ENCODE results near the gene LSM6. TPM values are rescaled to one million over a fixed set of nuclear protein-coding genes. Genes with fewer than 3 reads are reported as not detected.

The LSM6 gene
- 17.0 and 19.7 TPM in 2 replicates for total RNA-seq

DNA sequence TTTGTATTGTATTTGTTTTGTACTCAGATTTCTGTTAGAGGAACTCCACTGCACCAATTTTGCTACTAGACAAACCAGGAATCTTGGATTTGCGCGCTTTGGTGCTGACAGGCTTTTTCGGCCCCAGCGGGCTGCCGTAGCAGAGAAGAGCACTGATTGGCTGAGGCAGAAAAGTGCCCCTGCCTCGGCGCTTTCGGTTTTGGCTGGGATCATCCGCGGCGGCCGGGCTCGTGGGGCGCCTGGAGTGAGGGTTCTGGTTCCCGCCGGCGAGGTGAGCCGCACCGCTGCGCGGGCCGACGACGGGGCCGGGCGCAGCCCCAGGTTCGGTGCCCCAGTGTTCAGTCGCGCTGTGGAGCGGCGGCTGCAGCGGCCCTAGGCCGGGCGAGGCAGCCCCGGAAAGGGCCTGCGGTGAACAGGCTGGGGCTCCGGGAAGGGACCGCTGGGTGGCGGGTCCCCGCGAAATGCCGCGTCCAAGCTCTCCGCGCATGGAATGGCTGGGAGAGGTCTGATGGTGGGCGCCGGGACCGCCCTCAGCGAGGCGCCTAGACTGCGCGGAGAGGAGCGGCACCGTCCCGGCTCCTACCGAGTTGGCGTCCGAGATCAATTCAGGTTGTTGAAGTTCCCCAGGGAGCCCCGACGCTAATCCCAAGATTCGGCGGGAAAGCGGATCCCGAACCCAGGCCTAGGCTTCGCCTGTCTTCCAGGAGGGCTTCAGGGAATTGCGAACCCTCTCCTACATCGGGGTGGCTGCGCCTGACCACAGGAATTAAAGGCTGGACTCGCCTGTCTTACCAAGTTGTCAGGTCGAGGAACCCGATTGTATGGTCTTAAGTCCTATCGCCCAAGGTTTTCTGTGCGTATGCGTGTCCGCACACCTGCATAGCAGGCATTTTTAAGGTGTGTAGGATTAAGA is at the start of gene LSM6:
TSS of gene LSM6 (plus strand) at position 178 of the 913 bp plus-strand sequence. CDS start 7,204 bp downstream, outside the sequence.
- Histone ChIP-seq H3K27me3 (ENCODE audit: insufficient read depth, low read length) (no peaks in the 10 kb centered on the region), H3K4me1 (ENCODE audit: insufficient read depth, low read length) (peaks cover 9% of the 10 kb centered on the region), H3K36me3 (ENCODE audit: insufficient read depth, low read length) (no peaks in the 10 kb centered on the region), H4K20me1 (ENCODE audit: insufficient read depth, low read length) (peaks cover 7% of the 10 kb centered on the region), H3K4me3 (ENCODE audit: insufficient read depth, low read length) (peak within 1 kb of the TSS; percentile 96), H3K27ac (ENCODE audit: low read depth, low read length) (peak within 1 kb of the TSS; percentile 88), H3K4me2 (ENCODE audit: insufficient read depth, low read length) (peak within 1 kb of the TSS; percentile 86), H3K9me3 (ENCODE audit: low read depth, low read length) (no peaks in the 10 kb centered on the region), H2AFZ (ENCODE audit: low read length) (peak within 1 kb of the TSS; percentile 93), H3K79me2 (ENCODE audit: insufficient read depth, low read length) (peaks cover 50% of the 10 kb centered on the region)
- no peak for TF ChIP-seq CTCF (IDR thresholded peaks at IDR 0.05; ENCODE audit: extremely low read depth, low read depth, low read length)
- DNase-seq (ENCODE audit: insufficient read length, low spot score, missing footprints), result peak; percentile 92

GRCh38 chr4:146132445-146132844 is 43.1 kb upstream of the LSM6 start:
- H3K27me3 ChIP-seq (ENCODE audit: insufficient read depth, low read length), result peaks cover 11% of the 10 kb centered on the region
- peaks cover 2% of the 10 kb centered on the region for H3K9me3 ChIP-seq (ENCODE audit: low read depth, low read length)
- no peaks in the 10 kb centered on the region for H3K36me3 ChIP-seq (ENCODE audit: insufficient read depth, low read length)
- peaks cover 10% of the 10 kb centered on the region for H3K4me1 ChIP-seq (ENCODE audit: insufficient read depth, low read length)
- no peak overlapping the region for H2AFZ ChIP-seq (ENCODE audit: low read length)
- DNase-seq (ENCODE audit: insufficient read length, low spot score, missing footprints), result no peak
- no peaks in the 10 kb centered on the region for H4K20me1 ChIP-seq (ENCODE audit: insufficient read depth, low read length)
- no peaks in the 10 kb centered on the region for H3K79me2 ChIP-seq (ENCODE audit: insufficient read depth, low read length)
- no peak overlapping the region for H3K27ac ChIP-seq (ENCODE audit: low read depth, low read length)
- TF ChIP-seq CTCF (IDR thresholded peaks at IDR 0.05; ENCODE audit: extremely low read depth, low read depth, low read length), result no peak
- H3K4me2 ChIP-seq (ENCODE audit: insufficient read depth, low read length), result no peak overlapping the region
- H3K4me3 ChIP-seq (ENCODE audit: insufficient read depth, low read length), result no peak overlapping the region

DNA sequence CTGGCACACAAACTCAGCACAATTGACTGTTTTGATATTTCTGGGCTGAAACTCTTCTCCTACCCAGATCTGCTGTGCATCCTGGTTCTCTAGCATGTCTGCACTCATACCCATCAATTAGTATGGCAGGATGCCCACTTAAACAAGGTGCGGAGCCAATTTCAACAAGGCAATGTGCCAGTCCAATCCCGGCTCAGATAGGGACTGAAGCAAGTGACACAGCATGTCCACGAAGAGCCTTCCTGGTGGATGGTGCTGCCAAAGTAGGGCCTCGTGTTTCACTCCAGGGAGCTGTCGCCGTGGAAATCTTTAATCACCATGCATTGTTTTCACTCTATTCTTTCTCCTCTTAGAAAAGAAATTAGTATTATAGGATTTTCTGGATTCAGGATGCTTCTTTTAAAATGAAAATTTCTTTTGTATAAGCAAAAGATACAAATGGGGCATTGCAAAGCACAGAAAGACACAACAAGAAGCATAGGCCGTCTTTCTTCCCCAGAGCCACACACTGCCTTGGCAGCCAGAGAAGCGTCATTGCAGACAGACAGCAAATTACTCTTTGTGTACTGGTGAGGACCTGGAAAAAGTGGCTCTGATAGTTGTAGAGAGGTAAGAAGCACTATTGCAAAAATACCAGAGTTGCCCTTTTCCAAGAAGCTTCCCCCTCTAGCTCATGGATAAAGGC is 40.6 kb upstream of the LSM6 start:
- TF ChIP-seq CTCF (IDR thresholded peaks at IDR 0.05; ENCODE audit: extremely low read depth, low read depth, low read length), result no peak
- Histone ChIP-seq H3K36me3 (ENCODE audit: insufficient read depth, low read length) (no peaks in the 10 kb centered on the region), H3K4me2 (ENCODE audit: insufficient read depth, low read length) (peak overlapping the region; percentile 49), H3K9me3 (ENCODE audit: low read depth, low read length) (peaks cover 2% of the 10 kb centered on the region), H3K27ac (ENCODE audit: low read depth, low read length) (no peak overlapping the region), H3K4me1 (ENCODE audit: insufficient read depth, low read length) (peaks cover 10% of the 10 kb centered on the region), H3K4me3 (ENCODE audit: insufficient read depth, low read length) (no peak overlapping the region), H3K79me2 (ENCODE audit: insufficient read depth, low read length) (no peaks in the 10 kb centered on the region), H4K20me1 (ENCODE audit: insufficient read depth, low read length) (no peaks in the 10 kb centered on the region), H3K27me3 (ENCODE audit: insufficient read depth, low read length) (peaks cover 18% of the 10 kb centered on the region), H2AFZ (ENCODE audit: low read length) (peak overlapping the region; percentile 56)
- peak; percentile 83 for DNase-seq (ENCODE audit: insufficient read length, low spot score, missing footprints)

- Histone ChIP-seq H3K4me1 (ENCODE audit: insufficient read depth, low read length) (peaks cover 10% of the 10 kb centered on the region), H3K27ac (ENCODE audit: low read depth, low read length) (no peak overlapping the region), H3K4me3 (ENCODE audit: insufficient read depth, low read length) (no peak overlapping the region), H3K79me2 (ENCODE audit: insufficient read depth, low read length) (no peaks in the 10 kb centered on the region), H2AFZ (ENCODE audit: low read length) (no peak overlapping the region), H4K20me1 (ENCODE audit: insufficient read depth, low read length) (no peaks in the 10 kb centered on the region), H3K36me3 (ENCODE audit: insufficient read depth, low read length) (no peaks in the 10 kb centered on the region), H3K27me3 (ENCODE audit: insufficient read depth, low read length) (peaks cover 18% of the 10 kb centered on the region), H3K9me3 (ENCODE audit: low read depth, low read length) (peaks cover 2% of the 10 kb centered on the region), H3K4me2 (ENCODE audit: insufficient read depth, low read length) (no peak overlapping the region)
- no peak for TF ChIP-seq CTCF (IDR thresholded peaks at IDR 0.05; ENCODE audit: extremely low read depth, low read depth, low read length)
- no peak for DNase-seq (ENCODE audit: insufficient read length, low spot score, missing footprints)
Measured at GRCh38 chr4:146135941-146136340, 39.6 kb upstream of the LSM6 start.
